Measurements from ENCODE around the gene SIX3. TPM values are rescaled to one million over a fixed set of nuclear protein-coding genes. Genes with fewer than 3 reads are reported as not detected.

Gene SIX3
- not detected for total RNA-seq

- peaks cover 12% of the 10 kb centered on the region for H3K4me1 Mint-ChIP-seq
- peak within 1 kb of the TSS; percentile 16 for H3K27ac Mint-ChIP-seq
- H3K27me3 Mint-ChIP-seq = peaks cover 57% of the 10 kb centered on the region
- H3K4me3 Mint-ChIP-seq = peak within 1 kb of the TSS; percentile 73
- H3K36me3 Mint-ChIP-seq (ENCODE audit: low read depth) = no peaks in the 10 kb centered on the region
- ATAC-seq (replicated peaks) = peak; percentile 69
- no peaks in the 10 kb centered on the region for H3K9me3 Mint-ChIP-seq
Measured at GRCh38 chr2:44941551-44942234, at the start of gene SIX3. TSS of gene SIX3 (plus strand) at chr2:44941702. CDS start at chr2:44942105, 403 bp downstream.

DNA sequence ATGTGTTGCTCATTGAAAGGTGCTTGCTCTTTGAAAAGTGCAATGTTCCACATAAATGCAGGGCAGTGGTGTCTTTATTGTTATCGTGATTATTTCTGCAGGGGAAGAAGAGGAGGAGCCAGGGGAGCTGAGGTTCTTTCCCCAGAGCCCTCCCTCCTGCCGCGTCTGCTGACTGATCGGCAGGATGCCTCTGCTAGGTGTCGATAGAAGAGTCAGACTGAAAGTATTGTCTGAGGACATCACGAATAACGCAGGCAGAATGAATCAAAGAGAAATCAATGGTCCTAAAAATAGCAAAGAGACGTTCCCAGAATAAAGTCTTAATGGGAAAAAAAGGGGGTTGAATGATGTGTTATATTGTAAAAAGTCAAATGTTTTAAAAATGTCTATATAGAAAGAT, 47.4 kb upstream of the SIX3 start:
- H3K27ac Mint-ChIP-seq = peak overlapping the region; percentile 6
- peak overlapping the region; percentile 29 for H3K4me3 Mint-ChIP-seq
- no peaks in the 10 kb centered on the region for H3K9me3 Mint-ChIP-seq
- ATAC-seq (replicated peaks) = peak; percentile 94
- H3K27me3 Mint-ChIP-seq = peaks cover 14% of the 10 kb centered on the region
- H3K36me3 Mint-ChIP-seq (ENCODE audit: low read depth) = no peaks in the 10 kb centered on the region
- H3K4me1 Mint-ChIP-seq = no peaks in the 10 kb centered on the region

GRCh38 chr2:44895061-44895460, 46.4 kb upstream of the SIX3 start:
- H3K27ac Mint-ChIP-seq = no peak overlapping the region
- no peaks in the 10 kb centered on the region for H3K9me3 Mint-ChIP-seq
- H3K27me3 Mint-ChIP-seq = peaks cover 21% of the 10 kb centered on the region
- no peak overlapping the region for H3K4me3 Mint-ChIP-seq
- no peak for ATAC-seq (replicated peaks)
- no peaks in the 10 kb centered on the region for H3K4me1 Mint-ChIP-seq
- H3K36me3 Mint-ChIP-seq (ENCODE audit: low read depth) = no peaks in the 10 kb centered on the region

- H3K36me3 Mint-ChIP-seq (ENCODE audit: low read depth) = no peaks in the 10 kb centered on the region
- ATAC-seq (replicated peaks) = no peak
- peaks cover 24% of the 10 kb centered on the region for H3K27me3 Mint-ChIP-seq
- H3K4me3 Mint-ChIP-seq = no peak overlapping the region
- H3K9me3 Mint-ChIP-seq = no peaks in the 10 kb centered on the region
- H3K4me1 Mint-ChIP-seq = no peaks in the 10 kb centered on the region
- H3K27ac Mint-ChIP-seq = no peak overlapping the region
Measured at GRCh38 chr2:44897406-44897805, 44.1 kb upstream of the SIX3 start.

GRCh38 chr2:44902217-44903137, 39.0 kb upstream of the SIX3 start:
- H3K4me3 Mint-ChIP-seq = no peak overlapping the region
- peaks cover 23% of the 10 kb centered on the region for H3K27me3 Mint-ChIP-seq
- no peak for ATAC-seq (replicated peaks)
- H3K4me1 Mint-ChIP-seq = no peaks in the 10 kb centered on the region
- no peak overlapping the region for H3K27ac Mint-ChIP-seq
- H3K36me3 Mint-ChIP-seq (ENCODE audit: low read depth) = no peaks in the 10 kb centered on the region
- H3K9me3 Mint-ChIP-seq = no peaks in the 10 kb centered on the region

GRCh38 chr2:44904578-44904977, 36.9 kb upstream of the SIX3 start:
- Mint-ChIP-seq H3K4me1 (no peaks in the 10 kb centered on the region), H3K36me3 (ENCODE audit: low read depth) (no peaks in the 10 kb centered on the region), H3K4me3 (no peak overlapping the region), H3K27ac (no peak overlapping the region), H3K9me3 (no peaks in the 10 kb centered on the region), H3K27me3 (peaks cover 10% of the 10 kb centered on the region)
- no peak for ATAC-seq (replicated peaks)

- Mint-ChIP-seq H3K27me3 (peaks cover 5% of the 10 kb centered on the region), H3K27ac (no peak overlapping the region), H3K9me3 (peaks cover 9% of the 10 kb centered on the region), H3K36me3 (ENCODE audit: low read depth) (no peaks in the 10 kb centered on the region), H3K4me3 (no peak overlapping the region), H3K4me1 (no peaks in the 10 kb centered on the region)
- no peak for ATAC-seq (replicated peaks)
Measured at GRCh38 chr2:44906972-44907371, 34.5 kb upstream of the SIX3 start.

DNA sequence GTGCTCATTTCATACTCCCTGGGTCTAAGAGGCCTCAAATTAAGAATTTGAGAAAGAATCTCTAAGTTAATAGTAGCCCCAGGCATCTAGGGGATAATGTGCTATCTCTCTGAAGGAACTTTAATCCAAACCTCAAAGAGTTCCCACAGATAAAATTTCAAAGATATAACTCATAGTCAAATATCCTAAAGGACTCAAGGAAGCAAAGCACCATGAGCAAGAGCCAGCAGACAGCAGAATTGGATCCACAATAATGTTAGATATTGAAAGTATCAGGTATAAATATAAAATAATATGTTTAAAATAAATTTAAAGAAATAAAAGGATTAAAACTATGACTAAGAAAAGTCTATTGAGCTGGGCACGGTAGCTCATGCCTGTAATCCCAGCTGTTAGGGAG, 31.7 kb upstream of the SIX3 start:
- H3K9me3 Mint-ChIP-seq = peaks cover 9% of the 10 kb centered on the region
- H3K27ac Mint-ChIP-seq = no peak overlapping the region
- no peak for ATAC-seq (replicated peaks)
- H3K36me3 Mint-ChIP-seq (ENCODE audit: low read depth) = no peaks in the 10 kb centered on the region
- H3K4me3 Mint-ChIP-seq = no peak overlapping the region
- no peaks in the 10 kb centered on the region for H3K4me1 Mint-ChIP-seq
- peaks cover 5% of the 10 kb centered on the region for H3K27me3 Mint-ChIP-seq

- H3K4me1 Mint-ChIP-seq = no peaks in the 10 kb centered on the region
- H3K27me3 Mint-ChIP-seq = peaks cover 7% of the 10 kb centered on the region
- no peak for ATAC-seq (replicated peaks)
- no peak overlapping the region for H3K4me3 Mint-ChIP-seq
- H3K36me3 Mint-ChIP-seq (ENCODE audit: low read depth) = no peaks in the 10 kb centered on the region
- no peak overlapping the region for H3K27ac Mint-ChIP-seq
- H3K9me3 Mint-ChIP-seq = peaks cover 9% of the 10 kb centered on the region
Measured at GRCh38 chr2:44912660-44913059, 28.8 kb upstream of the SIX3 start.

GRCh38 chr2:44916291-44916690, 25.2 kb upstream of the SIX3 start:
- Mint-ChIP-seq H3K27me3 (peaks cover 36% of the 10 kb centered on the region), H3K9me3 (no peaks in the 10 kb centered on the region), H3K27ac (no peak overlapping the region), H3K4me1 (peaks cover 4% of the 10 kb centered on the region), H3K4me3 (no peak overlapping the region), H3K36me3 (ENCODE audit: low read depth) (no peaks in the 10 kb centered on the region)
- ATAC-seq (replicated peaks) = no peak

DNA sequence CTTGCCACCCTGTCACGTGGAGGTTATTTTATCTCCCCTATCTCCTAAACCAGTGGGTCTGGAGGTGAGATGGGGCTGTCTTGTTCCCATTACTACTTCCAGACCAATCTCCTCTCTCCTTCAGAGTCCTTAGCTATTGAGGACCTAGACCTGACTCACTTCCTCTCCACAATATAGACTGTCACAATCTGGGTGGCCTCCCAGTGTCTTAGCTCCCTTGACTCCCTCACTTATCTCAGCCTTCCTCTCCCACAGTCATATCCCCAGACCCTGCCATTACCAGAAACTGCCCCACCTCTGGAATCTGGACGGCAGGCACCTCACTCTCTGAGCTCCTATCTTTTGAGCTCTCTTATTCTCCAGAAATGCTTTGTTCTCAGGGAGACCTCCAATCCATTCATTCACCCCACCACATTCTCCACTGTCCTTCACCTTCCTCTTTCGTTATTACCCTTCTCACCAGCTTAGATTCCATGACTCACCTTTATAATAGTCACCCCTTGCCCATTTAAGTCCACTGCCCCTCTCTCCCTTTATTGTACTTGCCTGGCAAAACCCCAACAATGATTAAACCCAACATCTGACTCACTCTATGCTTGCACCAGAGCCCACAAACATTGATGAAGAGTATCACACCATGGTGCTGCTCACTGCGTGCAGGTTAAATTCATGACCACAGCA, 23.3 kb upstream of the SIX3 start:
- no peaks in the 10 kb centered on the region for H3K9me3 Mint-ChIP-seq
- peak; percentile 59 for ATAC-seq (replicated peaks)
- peaks cover 4% of the 10 kb centered on the region for H3K4me1 Mint-ChIP-seq
- no peaks in the 10 kb centered on the region for H3K36me3 Mint-ChIP-seq (ENCODE audit: low read depth)
- peaks cover 54% of the 10 kb centered on the region for H3K27me3 Mint-ChIP-seq
- no peak overlapping the region for H3K4me3 Mint-ChIP-seq
- no peak overlapping the region for H3K27ac Mint-ChIP-seq

GRCh38 chr2:44920751-44921150, 20.8 kb upstream of the SIX3 start:
- ATAC-seq (replicated peaks) = no peak
- Mint-ChIP-seq H3K9me3 (no peaks in the 10 kb centered on the region), H3K4me3 (no peak overlapping the region), H3K27ac (no peak overlapping the region), H3K4me1 (peaks cover 4% of the 10 kb centered on the region), H3K36me3 (ENCODE audit: low read depth) (no peaks in the 10 kb centered on the region), H3K27me3 (peaks cover 76% of the 10 kb centered on the region)

GRCh38 chr2:44922776-44923175, 18.7 kb upstream of the SIX3 start:
- Mint-ChIP-seq H3K27ac (no peak overlapping the region), H3K9me3 (no peaks in the 10 kb centered on the region), H3K4me3 (no peak overlapping the region), H3K4me1 (peaks cover 4% of the 10 kb centered on the region), H3K27me3 (peaks cover 84% of the 10 kb centered on the region), H3K36me3 (ENCODE audit: low read depth) (no peaks in the 10 kb centered on the region)
- ATAC-seq (replicated peaks) = no peak

- Mint-ChIP-seq H3K4me3 (no peak overlapping the region), H3K9me3 (no peaks in the 10 kb centered on the region), H3K27me3 (peaks cover 76% of the 10 kb centered on the region), H3K4me1 (no peaks in the 10 kb centered on the region), H3K27ac (no peak overlapping the region), H3K36me3 (ENCODE audit: low read depth) (no peaks in the 10 kb centered on the region)
- no peak for ATAC-seq (replicated peaks)
Measured at GRCh38 chr2:44925561-44926136, 15.9 kb upstream of the SIX3 start.
